ENCODE measurements around the gene GAS6.

Gene GAS6

DNA sequence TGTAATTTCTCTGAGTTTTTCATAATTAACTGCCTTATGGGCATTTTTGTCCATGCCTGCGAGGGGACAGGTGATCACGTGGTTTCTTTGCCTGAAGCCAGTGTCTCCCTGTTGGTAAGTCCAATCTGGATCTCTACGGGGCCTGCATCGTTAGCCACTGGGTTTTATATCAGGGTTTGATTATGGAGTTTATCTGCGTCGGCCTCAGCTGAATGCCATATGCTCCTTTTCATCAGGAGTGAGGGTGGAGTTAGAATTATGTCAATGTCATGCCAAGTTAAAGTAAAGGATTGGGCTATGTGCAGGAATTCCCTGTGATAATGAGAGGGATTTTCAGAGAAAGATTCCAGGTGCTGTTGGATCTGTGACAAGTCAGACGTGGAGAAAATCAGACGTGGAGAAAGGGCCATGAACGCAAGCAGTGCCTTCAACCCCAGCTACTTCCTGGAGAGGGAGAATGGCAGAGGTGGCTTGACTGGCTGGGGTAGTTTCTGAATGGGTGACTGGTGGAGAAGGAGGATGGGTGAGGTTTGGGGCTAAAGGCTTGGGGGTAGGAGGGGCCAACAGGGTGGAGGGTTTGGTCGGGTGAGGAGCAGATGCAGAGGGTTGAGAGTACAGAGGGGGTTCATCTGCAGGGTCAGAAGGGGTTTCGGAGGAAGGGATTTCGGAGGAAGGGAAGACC, 80.5 kb downstream of the GAS6 start:
- H3K36me3 ChIP-seq (replicated peaks; ENCODE audit: low read depth, low read length), result no peaks in the 10 kb centered on the region
- H3K9ac ChIP-seq (ENCODE audit: low read length), result no peak overlapping the region
- TF ChIP-seq EZH2phosphoT487 (IDR thresholded peaks at IDR 0.05; ENCODE audit: low read depth), result no peak
- TF ChIP-seq CTCF (IDR thresholded peaks at IDR 0.05; ENCODE audit: low read depth, low read length), result no peak
- H3K4me1 ChIP-seq (ENCODE audit: low read length), result no peaks in the 10 kb centered on the region
- no peak overlapping the region for H3K27ac ChIP-seq (ENCODE audit: low read length)
- no peak overlapping the region for H3K4me2 ChIP-seq (ENCODE audit: low read length)
- no peaks in the 10 kb centered on the region for H3K79me2 ChIP-seq (ENCODE audit: low read length)
- H3K4me3 ChIP-seq (ENCODE audit: low read length), result no peak overlapping the region
- H2AFZ ChIP-seq (ENCODE audit: low read depth, low read length), result no peak overlapping the region
- no peaks in the 10 kb centered on the region; the same call in 1 of the 2 replicates for H3K9me3 ChIP-seq (ENCODE audit: insufficient read depth, low read length)
- H3K27me3 ChIP-seq (ENCODE audit: low read depth, low read length), result peaks cover 46% of the 10 kb centered on the region
- no peaks in the 10 kb centered on the region for H4K20me1 ChIP-seq (ENCODE audit: insufficient read depth, low read length)

- Histone ChIP-seq H3K4me1 (ENCODE audit: low read length) (no peaks in the 10 kb centered on the region), H3K79me2 (ENCODE audit: low read length) (no peaks in the 10 kb centered on the region), H3K4me3 (ENCODE audit: low read length) (no peak overlapping the region), H4K20me1 (ENCODE audit: insufficient read depth, low read length) (no peaks in the 10 kb centered on the region), H3K4me2 (ENCODE audit: low read length) (no peak overlapping the region), H2AFZ (ENCODE audit: low read depth, low read length) (no peak overlapping the region), H3K36me3 (replicated peaks; ENCODE audit: low read depth, low read length) (no peaks in the 10 kb centered on the region), H3K27me3 (ENCODE audit: low read depth, low read length) (peaks cover 46% of the 10 kb centered on the region), H3K27ac (ENCODE audit: low read length) (no peak overlapping the region), H3K9ac (ENCODE audit: low read length) (no peak overlapping the region), H3K9me3 (ENCODE audit: insufficient read depth, low read length) (no peaks in the 10 kb centered on the region; the same call in 1 of the 2 replicates)
- TF ChIP-seq CTCF (IDR thresholded peaks at IDR 0.05; ENCODE audit: low read depth, low read length) (no peak), EZH2phosphoT487 (IDR thresholded peaks at IDR 0.05; ENCODE audit: low read depth) (no peak)
Measured at GRCh38 chr13:113782472-113782871, 81.4 kb downstream of the GAS6 start.

DNA sequence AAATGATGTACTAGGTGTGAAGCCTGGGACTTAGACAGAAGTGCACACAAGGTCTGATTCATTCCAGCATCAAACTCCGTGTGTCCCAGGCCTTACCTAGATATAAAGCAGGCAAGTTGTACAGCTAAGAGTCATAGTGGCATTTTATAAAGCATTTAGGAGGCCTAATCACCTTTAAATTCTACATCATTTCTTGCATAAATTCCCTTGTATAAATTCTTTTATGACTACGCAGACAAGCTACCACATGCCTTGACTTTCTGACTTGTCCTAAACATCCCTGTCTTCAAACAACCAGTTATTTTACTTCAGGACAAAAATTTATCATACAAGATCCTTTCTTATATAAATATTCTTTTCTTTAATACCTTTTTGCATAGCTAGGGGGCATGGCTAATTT, 82.3 kb downstream of the GAS6 start:
- Histone ChIP-seq H4K20me1 (ENCODE audit: insufficient read depth, low read length) (no peaks in the 10 kb centered on the region), H3K27ac (ENCODE audit: low read length) (no peak overlapping the region), H3K9ac (ENCODE audit: low read length) (no peak overlapping the region), H3K4me3 (ENCODE audit: low read length) (no peak overlapping the region), H3K4me1 (ENCODE audit: low read length) (no peaks in the 10 kb centered on the region), H3K9me3 (ENCODE audit: insufficient read depth, low read length) (no peaks in the 10 kb centered on the region; the same call in 1 of the 2 replicates), H3K4me2 (ENCODE audit: low read length) (no peak overlapping the region), H3K27me3 (ENCODE audit: low read depth, low read length) (peaks cover 46% of the 10 kb centered on the region), H2AFZ (ENCODE audit: low read depth, low read length) (no peak overlapping the region), H3K79me2 (ENCODE audit: low read length) (no peaks in the 10 kb centered on the region), H3K36me3 (replicated peaks; ENCODE audit: low read depth, low read length) (no peaks in the 10 kb centered on the region)
- TF ChIP-seq EZH2phosphoT487 (IDR thresholded peaks at IDR 0.05; ENCODE audit: low read depth), result no peak
- no peak for TF ChIP-seq CTCF (IDR thresholded peaks at IDR 0.05; ENCODE audit: low read depth, low read length)

DNA sequence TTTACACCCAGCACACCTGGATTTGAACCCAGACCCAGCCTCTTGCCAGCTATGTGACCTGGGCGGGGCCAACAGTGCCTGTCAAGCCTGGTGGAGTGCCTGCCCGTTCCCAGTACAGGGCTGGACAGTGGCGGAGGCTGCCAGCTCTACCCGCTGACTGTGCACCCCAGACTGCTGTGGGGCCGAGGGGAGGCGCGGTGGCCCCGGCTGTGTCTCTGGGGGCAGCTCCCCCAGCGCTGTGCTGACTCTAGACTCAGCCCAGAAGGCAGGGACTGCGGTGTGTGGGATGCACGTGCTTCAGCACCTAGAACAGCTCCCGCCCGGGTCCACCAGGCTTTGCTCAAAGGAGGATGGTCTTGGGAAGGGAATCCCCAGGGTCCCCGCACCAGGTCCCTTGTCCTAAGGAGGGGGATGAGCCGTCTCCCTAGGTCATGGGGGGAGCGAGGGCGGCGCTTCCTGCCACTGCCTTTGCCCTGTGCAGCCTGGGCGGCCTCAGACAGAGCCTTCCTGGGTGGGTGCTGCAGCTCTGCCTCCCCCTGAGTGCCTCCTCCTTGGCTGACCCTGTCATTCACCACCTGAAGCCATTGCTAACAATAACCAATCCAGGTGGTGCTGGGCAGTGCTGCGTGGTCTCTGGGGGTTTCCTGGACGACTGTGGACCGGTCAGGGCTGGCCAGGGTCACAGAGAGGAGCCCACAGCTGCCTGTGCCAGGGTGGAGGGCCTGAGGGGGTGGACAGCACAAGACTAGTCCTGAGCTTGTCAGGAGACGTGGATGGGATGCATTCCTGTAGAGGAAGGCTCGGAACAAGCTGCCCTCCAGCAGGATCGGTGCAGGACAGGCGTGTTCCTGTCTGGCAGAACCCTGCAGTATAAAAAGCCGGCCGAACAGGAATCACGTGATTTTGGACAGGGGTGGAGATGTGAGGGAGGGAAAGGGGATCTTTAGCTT, 86.3 kb downstream of the GAS6 start:
- Histone ChIP-seq H4K20me1 (ENCODE audit: insufficient read depth, low read length) (no peaks in the 10 kb centered on the region), H3K79me2 (ENCODE audit: low read length) (no peaks in the 10 kb centered on the region), H3K4me2 (ENCODE audit: low read length) (no peak overlapping the region), H3K4me1 (ENCODE audit: low read length) (no peaks in the 10 kb centered on the region), H3K27ac (ENCODE audit: low read length) (no peak overlapping the region), H3K27me3 (ENCODE audit: low read depth, low read length) (peaks cover 40% of the 10 kb centered on the region), H3K36me3 (replicated peaks; ENCODE audit: low read depth, low read length) (no peaks in the 10 kb centered on the region), H2AFZ (ENCODE audit: low read depth, low read length) (no peak overlapping the region), H3K4me3 (ENCODE audit: low read length) (no peak overlapping the region), H3K9me3 (ENCODE audit: insufficient read depth, low read length) (no peaks in the 10 kb centered on the region), H3K9ac (ENCODE audit: low read length) (no peak overlapping the region)
- TF ChIP-seq EZH2phosphoT487 (IDR thresholded peaks at IDR 0.05; ENCODE audit: low read depth) (no peak), CTCF (IDR thresholded peaks at IDR 0.05; ENCODE audit: low read depth, low read length) (no peak)

Data from OCI-LY3 (cell line).